ENCODE measurements around the gene SERPINA3. TPM values are rescaled to one million over a fixed set of nuclear protein-coding genes. Genes with fewer than 3 reads are reported as not detected.

SERPINA3 gene
- total RNA-seq, 1 experiment from 2014 or later, result 3.5 TPM

DNA sequence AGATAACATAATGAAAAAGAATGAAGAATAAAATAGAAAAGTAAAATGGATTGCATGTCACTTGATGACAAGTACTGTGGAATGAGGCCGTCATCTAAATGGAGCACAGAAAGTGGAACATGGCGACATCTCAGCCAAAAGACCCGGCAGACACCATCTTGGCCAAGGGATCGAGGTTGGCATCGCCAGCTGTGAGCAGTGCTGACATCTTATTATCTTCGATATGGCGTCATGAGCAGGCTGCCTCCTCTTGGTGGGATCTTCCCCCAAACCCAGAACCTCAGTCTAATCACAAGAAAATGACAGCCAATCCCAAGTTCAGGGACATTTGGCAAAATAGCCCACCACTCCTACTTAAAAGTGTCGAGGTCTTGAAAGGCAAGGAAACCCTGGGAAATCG lies 15.8 kb upstream of the SERPINA3 start:
- no peak for TF ChIP-seq HMGA2 (CRISPR knock-in tag; IDR thresholded peaks at IDR 0.05)
- TF ChIP-seq, protein P1, sequence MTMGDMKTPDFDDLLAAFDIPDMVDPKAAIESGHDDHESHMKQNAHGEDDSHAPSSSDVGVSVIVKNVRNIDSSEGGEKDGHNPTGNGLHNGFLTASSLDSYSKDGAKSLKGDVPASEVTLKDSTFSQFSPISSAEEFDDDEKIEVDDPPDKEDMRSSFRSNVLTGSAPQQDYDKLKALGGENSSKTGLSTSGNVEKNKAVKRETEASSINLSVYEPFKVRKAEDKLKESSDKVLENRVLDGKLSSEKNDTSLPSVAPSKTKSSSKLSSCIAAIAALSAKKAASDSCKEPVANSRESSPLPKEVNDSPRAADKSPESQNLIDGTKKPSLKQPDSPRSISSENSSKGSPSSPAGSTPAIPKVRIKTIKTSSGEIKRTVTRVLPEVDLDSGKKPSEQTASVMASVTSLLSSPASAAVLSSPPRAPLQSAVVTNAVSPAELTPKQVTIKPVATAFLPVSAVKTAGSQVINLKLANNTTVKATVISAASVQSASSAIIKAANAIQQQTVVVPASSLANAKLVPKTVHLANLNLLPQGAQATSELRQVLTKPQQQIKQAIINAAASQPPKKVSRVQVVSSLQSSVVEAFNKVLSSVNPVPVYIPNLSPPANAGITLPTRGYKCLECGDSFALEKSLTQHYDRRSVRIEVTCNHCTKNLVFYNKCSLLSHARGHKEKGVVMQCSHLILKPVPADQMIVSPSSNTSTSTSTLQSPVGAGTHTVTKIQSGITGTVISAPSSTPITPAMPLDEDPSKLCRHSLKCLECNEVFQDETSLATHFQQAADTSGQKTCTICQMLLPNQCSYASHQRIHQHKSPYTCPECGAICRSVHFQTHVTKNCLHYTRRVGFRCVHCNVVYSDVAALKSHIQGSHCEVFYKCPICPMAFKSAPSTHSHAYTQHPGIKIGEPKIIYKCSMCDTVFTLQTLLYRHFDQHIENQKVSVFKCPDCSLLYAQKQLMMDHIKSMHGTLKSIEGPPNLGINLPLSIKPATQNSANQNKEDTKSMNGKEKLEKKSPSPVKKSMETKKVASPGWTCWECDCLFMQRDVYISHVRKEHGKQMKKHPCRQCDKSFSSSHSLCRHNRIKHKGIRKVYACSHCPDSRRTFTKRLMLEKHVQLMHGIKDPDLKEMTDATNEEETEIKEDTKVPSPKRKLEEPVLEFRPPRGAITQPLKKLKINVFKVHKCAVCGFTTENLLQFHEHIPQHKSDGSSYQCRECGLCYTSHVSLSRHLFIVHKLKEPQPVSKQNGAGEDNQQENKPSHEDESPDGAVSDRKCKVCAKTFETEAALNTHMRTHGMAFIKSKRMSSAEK (CRISPR knock-in tag; IDR thresholded peaks at IDR 0.05; ENCODE audit: borderline replicate concordance), result no peak
- TF ChIP-seq GABPB1 (CRISPR knock-in tag; IDR thresholded peaks at IDR 0.05), result no peak
- TF ChIP-seq PRRX2 (CRISPR knock-in tag; IDR thresholded peaks at IDR 0.05), result no peak
- TF ChIP-seq, protein P2, sequence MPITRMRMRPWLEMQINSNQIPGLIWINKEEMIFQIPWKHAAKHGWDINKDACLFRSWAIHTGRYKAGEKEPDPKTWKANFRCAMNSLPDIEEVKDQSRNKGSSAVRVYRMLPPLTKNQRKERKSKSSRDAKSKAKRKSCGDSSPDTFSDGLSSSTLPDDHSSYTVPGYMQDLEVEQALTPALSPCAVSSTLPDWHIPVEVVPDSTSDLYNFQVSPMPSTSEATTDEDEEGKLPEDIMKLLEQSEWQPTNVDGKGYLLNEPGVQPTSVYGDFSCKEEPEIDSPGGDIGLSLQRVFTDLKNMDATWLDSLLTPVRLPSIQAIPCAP (CRISPR knock-in tag; IDR thresholded peaks at IDR 0.05), result no peak
- no peak for TF ChIP-seq CBFB (CRISPR knock-in tag; IDR thresholded peaks at IDR 0.05; ENCODE audit: low read depth)
- Mint-ChIP-seq H3K9me3 (peaks cover 8% of the 10 kb centered on the region), H3K36me3 (no peaks in the 10 kb centered on the region; the same call in 1 of the 2 replicates), H3K27ac (no peak overlapping the region), H3K27me3 (ENCODE audit: low read depth) (no peaks in the 10 kb centered on the region; the same call in 1 of the 2 replicates), H3K4me3 (no peak overlapping the region), H3K4me1 (peaks cover 13% of the 10 kb centered on the region)
- POLR2A ChIA-PET, result no interaction called here
- CTCF ChIA-PET, result no interaction called here
- ATAC-seq (no peak), DNase-seq (ENCODE audit: low spot score) (no peak)

DNA sequence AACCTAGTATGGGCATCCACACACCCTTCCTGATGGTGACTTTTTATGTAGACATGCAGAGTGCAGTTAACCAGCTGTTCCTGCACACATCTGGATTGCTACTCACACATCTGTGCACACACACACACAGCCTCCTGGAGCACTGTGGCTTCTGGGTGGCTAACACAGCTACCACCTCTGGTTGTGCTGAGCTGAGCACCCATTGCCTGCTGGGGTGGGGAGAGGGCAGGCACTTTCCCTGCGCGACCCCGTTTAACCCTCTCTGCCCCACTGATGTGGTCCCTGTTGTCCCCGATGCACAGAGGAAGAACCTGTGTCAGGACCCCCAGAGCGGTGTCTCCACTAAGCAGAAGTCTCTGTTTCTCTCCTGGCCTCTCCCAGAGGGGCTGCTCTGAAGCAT lies 14.4 kb upstream of the SERPINA3 start:
- no peak for ATAC-seq
- no peaks in the 10 kb centered on the region; the same call in 1 of the 2 replicates for H3K36me3 Mint-ChIP-seq
- H3K4me3 Mint-ChIP-seq, result no peak overlapping the region
- ChIA-PET CTCF (interaction anchor here (2.2 kb wide), 2 partner anchors 49 to 111 kb away, joined by 12 to 14 read pairs; no protein-coding TSS in a partner anchor), POLR2A (interaction anchor here (0.6 kb wide), 1 partner anchor 142 kb away, joined by 3 read pairs; no protein-coding TSS in a partner anchor)
- H3K27me3 Mint-ChIP-seq (ENCODE audit: low read depth), result no peaks in the 10 kb centered on the region; the same call in none of the 2 replicates
- DNase-seq (ENCODE audit: low spot score), result no peak
- peaks cover 18% of the 10 kb centered on the region for H3K4me1 Mint-ChIP-seq
- no peak overlapping the region for H3K27ac Mint-ChIP-seq
- peaks cover 4% of the 10 kb centered on the region for H3K9me3 Mint-ChIP-seq
- TF ChIP-seq ZNF671 (CRISPR knock-in tag; IDR thresholded peaks at IDR 0.05), result no peak
- no peak for TF ChIP-seq ZNF317 (CRISPR knock-in tag; IDR thresholded peaks at IDR 0.05; ENCODE audit: borderline replicate concordance, low read depth)
- TF ChIP-seq, protein P3, sequence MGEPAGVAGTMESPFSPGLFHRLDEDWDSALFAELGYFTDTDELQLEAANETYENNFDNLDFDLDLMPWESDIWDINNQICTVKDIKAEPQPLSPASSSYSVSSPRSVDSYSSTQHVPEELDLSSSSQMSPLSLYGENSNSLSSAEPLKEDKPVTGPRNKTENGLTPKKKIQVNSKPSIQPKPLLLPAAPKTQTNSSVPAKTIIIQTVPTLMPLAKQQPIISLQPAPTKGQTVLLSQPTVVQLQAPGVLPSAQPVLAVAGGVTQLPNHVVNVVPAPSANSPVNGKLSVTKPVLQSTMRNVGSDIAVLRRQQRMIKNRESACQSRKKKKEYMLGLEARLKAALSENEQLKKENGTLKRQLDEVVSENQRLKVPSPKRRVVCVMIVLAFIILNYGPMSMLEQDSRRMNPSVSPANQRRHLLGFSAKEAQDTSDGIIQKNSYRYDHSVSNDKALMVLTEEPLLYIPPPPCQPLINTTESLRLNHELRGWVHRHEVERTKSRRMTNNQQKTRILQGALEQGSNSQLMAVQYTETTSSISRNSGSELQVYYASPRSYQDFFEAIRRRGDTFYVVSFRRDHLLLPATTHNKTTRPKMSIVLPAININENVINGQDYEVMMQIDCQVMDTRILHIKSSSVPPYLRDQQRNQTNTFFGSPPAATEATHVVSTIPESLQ (CRISPR knock-in tag; IDR thresholded peaks at IDR 0.05), result no peak
- TF ChIP-seq, protein P4, sequence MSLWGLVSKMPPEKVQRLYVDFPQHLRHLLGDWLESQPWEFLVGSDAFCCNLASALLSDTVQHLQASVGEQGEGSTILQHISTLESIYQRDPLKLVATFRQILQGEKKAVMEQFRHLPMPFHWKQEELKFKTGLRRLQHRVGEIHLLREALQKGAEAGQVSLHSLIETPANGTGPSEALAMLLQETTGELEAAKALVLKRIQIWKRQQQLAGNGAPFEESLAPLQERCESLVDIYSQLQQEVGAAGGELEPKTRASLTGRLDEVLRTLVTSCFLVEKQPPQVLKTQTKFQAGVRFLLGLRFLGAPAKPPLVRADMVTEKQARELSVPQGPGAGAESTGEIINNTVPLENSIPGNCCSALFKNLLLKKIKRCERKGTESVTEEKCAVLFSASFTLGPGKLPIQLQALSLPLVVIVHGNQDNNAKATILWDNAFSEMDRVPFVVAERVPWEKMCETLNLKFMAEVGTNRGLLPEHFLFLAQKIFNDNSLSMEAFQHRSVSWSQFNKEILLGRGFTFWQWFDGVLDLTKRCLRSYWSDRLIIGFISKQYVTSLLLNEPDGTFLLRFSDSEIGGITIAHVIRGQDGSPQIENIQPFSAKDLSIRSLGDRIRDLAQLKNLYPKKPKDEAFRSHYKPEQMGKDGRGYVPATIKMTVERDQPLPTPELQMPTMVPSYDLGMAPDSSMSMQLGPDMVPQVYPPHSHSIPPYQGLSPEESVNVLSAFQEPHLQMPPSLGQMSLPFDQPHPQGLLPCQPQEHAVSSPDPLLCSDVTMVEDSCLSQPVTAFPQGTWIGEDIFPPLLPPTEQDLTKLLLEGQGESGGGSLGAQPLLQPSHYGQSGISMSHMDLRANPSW (CRISPR knock-in tag; conservative IDR thresholded peaks at IDR 0.05; ENCODE audit: low read depth), result no peak
- no peak for TF ChIP-seq SP1 (CRISPR knock-in tag; conservative IDR thresholded peaks at IDR 0.05)
- no peak for TF ChIP-seq ZNF423 (CRISPR knock-in tag; IDR thresholded peaks at IDR 0.05)
- TF ChIP-seq TEAD4 (CRISPR knock-in tag; IDR thresholded peaks at IDR 0.05), result no peak
- no peak for TF ChIP-seq HMGA2 (CRISPR knock-in tag; IDR thresholded peaks at IDR 0.05)
- TF ChIP-seq, protein P5, sequence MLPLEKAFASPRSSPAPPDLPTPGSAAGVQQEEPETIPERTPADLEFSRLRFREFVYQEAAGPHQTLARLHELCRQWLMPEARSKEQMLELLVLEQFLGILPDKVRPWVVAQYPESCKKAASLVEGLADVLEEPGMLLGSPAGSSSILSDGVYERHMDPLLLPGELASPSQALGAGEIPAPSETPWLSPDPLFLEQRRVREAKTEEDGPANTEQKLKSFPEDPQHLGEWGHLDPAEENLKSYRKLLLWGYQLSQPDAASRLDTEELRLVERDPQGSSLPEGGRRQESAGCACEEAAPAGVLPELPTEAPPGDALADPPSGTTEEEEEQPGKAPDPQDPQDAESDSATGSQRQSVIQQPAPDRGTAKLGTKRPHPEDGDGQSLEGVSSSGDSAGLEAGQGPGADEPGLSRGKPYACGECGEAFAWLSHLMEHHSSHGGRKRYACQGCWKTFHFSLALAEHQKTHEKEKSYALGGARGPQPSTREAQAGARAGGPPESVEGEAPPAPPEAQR (CRISPR knock-in tag; IDR thresholded peaks at IDR 0.05), result no peak
- TF ChIP-seq, protein P6, sequence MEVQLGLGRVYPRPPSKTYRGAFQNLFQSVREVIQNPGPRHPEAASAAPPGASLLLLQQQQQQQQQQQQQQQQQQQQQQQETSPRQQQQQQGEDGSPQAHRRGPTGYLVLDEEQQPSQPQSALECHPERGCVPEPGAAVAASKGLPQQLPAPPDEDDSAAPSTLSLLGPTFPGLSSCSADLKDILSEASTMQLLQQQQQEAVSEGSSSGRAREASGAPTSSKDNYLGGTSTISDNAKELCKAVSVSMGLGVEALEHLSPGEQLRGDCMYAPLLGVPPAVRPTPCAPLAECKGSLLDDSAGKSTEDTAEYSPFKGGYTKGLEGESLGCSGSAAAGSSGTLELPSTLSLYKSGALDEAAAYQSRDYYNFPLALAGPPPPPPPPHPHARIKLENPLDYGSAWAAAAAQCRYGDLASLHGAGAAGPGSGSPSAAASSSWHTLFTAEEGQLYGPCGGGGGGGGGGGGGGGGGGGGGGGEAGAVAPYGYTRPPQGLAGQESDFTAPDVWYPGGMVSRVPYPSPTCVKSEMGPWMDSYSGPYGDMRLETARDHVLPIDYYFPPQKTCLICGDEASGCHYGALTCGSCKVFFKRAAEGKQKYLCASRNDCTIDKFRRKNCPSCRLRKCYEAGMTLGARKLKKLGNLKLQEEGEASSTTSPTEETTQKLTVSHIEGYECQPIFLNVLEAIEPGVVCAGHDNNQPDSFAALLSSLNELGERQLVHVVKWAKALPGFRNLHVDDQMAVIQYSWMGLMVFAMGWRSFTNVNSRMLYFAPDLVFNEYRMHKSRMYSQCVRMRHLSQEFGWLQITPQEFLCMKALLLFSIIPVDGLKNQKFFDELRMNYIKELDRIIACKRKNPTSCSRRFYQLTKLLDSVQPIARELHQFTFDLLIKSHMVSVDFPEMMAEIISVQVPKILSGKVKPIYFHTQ (CRISPR knock-in tag; IDR thresholded peaks at IDR 0.05), result no peak
- no peak for TF ChIP-seq OVOL2 (CRISPR knock-in tag; IDR thresholded peaks at IDR 0.05; ENCODE audit: borderline replicate concordance)
- TF ChIP-seq NR2C2 (CRISPR knock-in tag; IDR thresholded peaks at IDR 0.05), result no peak
- TF ChIP-seq, protein P7, sequence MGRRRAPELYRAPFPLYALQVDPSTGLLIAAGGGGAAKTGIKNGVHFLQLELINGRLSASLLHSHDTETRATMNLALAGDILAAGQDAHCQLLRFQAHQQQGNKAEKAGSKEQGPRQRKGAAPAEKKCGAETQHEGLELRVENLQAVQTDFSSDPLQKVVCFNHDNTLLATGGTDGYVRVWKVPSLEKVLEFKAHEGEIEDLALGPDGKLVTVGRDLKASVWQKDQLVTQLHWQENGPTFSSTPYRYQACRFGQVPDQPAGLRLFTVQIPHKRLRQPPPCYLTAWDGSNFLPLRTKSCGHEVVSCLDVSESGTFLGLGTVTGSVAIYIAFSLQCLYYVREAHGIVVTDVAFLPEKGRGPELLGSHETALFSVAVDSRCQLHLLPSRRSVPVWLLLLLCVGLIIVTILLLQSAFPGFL (CRISPR knock-in tag; IDR thresholded peaks at IDR 0.05; ENCODE audit: borderline replicate concordance), result no peak
- TF ChIP-seq NFE2L1 (CRISPR knock-in tag; IDR thresholded peaks at IDR 0.05), result no peak
